Myocyte (in vitro differentiated cells): ENCODE results near the gene TBC1D22A. TPM values are rescaled to one million over a fixed set of nuclear protein-coding genes. Genes with fewer than 3 reads are reported as not detected.
A peak's percentile ranks its signal among the peaks of the same experiment; 100 is the strongest.

Source experiments
- DNase-seq: peaks from one replicate; pipeline ENCODE4 v3.0.0-alpha.2; 2012; ENCODE audit warnings: low read depth
- total RNA-seq: library from RNA; depleted of rRNA; stranded (reverse); fragments of >200 nt; gene quantifications from 2 replicates; pipeline ENCODE4 v1.2.3, GENCODE V29; 2014

Gene TBC1D22A
- total RNA-seq, 1 donor from 2014 or later: 15.9 TPM

GRCh38 chr22:46983046-46983445 is 220.6 kb downstream of the TBC1D22A start:
- peak; percentile 60 for DNase-seq

GRCh38 chr22:46984751-46985506 is 222.5 kb downstream of the TBC1D22A start:
- DNase-seq: no peak

- DNase-seq: no peak
These were observed 223.0 kb downstream of the TBC1D22A start for GRCh38 chr22:46985507-46985882.

GRCh38 chr22:46986788-46987187 is 224.3 kb downstream of the TBC1D22A start:
- DNase-seq: no peak

GRCh38 chr22:46990937-46991550 is 228.6 kb downstream of the TBC1D22A start:
- no peak for DNase-seq

GRCh38 chr22:46991666-46992065 is 229.2 kb downstream of the TBC1D22A start:
- no peak for DNase-seq

- DNase-seq: no peak
These were observed 229.8 kb downstream of the TBC1D22A start for GRCh38 chr22:46992121-46992731.

GRCh38 chr22:46993633-46994032 is 231.2 kb downstream of the TBC1D22A start:
- DNase-seq: no peak

- no peak for DNase-seq
These were observed 231.8 kb downstream of the TBC1D22A start for GRCh38 chr22:46994265-46994664.

- DNase-seq: no peak
These were observed 232.5 kb downstream of the TBC1D22A start for GRCh38 chr22:46994983-46995382.

GRCh38 chr22:46995501-46996360 is 233.3 kb downstream of the TBC1D22A start:
- no peak for DNase-seq

GRCh38 chr22:46996595-46997310 is 234.3 kb downstream of the TBC1D22A start:
- DNase-seq: no peak

- no peak for DNase-seq
These were observed 235.0 kb downstream of the TBC1D22A start for GRCh38 chr22:46997311-46997970.

GRCh38 chr22:46998331-46998730 is 235.9 kb downstream of the TBC1D22A start:
- DNase-seq: no peak

GRCh38 chr22:47000256-47000655 is 237.8 kb downstream of the TBC1D22A start:
- DNase-seq: no peak

- DNase-seq: peak; percentile 74
These were observed 238.4 kb downstream of the TBC1D22A start for GRCh38 chr22:47000888-47001287.

- peak; percentile 70 for DNase-seq
These were observed 238.8 kb downstream of the TBC1D22A start for GRCh38 chr22:47001288-47001687.

- DNase-seq: no peak
These were observed 240.2 kb downstream of the TBC1D22A start for GRCh38 chr22:47002692-47003091.

- DNase-seq: no peak
These were observed 243.3 kb downstream of the TBC1D22A start for GRCh38 chr22:47005506-47006408.
